Body of pancreas (tissue), 4 donors: ENCODE results near the gene STRA6.

Experiments used
- CTCF ChIP-seq, 7 experiments: fragments of 450-650 bp in 4 of 7; fragments of 200-600 bp in 3 of 7; sonication (generic) in 3 of 7; IDR thresholded peaks; one replicate each; pipeline ENCODE4 v1.5.1; 2016 to 2019; ENCODE audit warnings: antibody characterized with exemption in 7 of 7
- POLR2A ChIP-seq, 3 donors: fragments of 450-650 bp; IDR thresholded peaks; one replicate each; pipeline ENCODE4 v1.6.1; 2016; ENCODE audit warnings: antibody characterized with exemption in 3 of 3, mild to moderate bottlenecking in 2 of 3

- TF ChIP-seq POLR2A (IDR thresholded peaks at IDR 0.05) (no peak), CTCF (IDR thresholded peaks at IDR 0.05) (no peak)
Observed at GRCh38 chr15:74200412-74200815, 2.2 kb downstream of the STRA6 start.
